ENCODE results near the gene FOXK1. TPM values are rescaled to one million over a fixed set of nuclear protein-coding genes. Genes with fewer than 3 reads are reported as not detected.

FOXK1 gene
- total RNA-seq, 2 donors from 2014 or later, result 36.9 to 43.4 TPM

DNA sequence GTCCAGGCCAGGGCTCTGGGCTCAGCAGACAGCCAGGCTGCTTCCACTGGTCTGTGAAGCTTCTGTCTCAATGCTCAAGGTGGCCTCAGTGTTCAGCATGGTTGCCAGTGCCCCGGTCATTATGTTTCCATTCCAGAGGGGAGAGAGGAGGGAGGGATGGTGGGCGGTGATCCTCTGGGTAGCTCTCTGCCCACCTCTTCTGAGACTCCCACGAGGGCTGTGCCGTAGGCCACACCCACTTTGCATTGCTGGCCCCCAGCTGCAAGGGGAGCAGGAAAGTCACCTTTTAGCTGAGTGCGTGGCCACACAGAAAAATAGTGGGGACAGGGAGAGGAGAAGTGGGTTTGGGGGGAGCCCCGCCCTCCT, 42.5 kb downstream of the FOXK1 start:
- Histone ChIP-seq H3K4me3 (ENCODE audit: low read length) (no peak overlapping the region), H3K27me3 (ENCODE audit: control insufficient read depth, insufficient read depth, low read length, poor library complexity, severe bottlenecking) (no peaks in the 10 kb centered on the region), H3K4me1 (ENCODE audit: control insufficient read depth, insufficient read depth, low read length) (peaks cover 7% of the 10 kb centered on the region), H3K27ac (ENCODE audit: low read depth, low read length) (peak overlapping the region; percentile 95), H3K36me3 (ENCODE audit: control insufficient read depth, insufficient read depth, low read length) (peaks cover 5% of the 10 kb centered on the region), H3K9ac (ENCODE audit: extremely low read depth, low read length, poor library complexity, severe bottlenecking) (peak overlapping the region; percentile 30), H3K9me3 (ENCODE audit: control insufficient read depth, low read length) (no peaks in the 10 kb centered on the region)
- no peak for DNase-seq
- peaks cover 26% of the 10 kb centered on the region for H3K36me3 Mint-ChIP-seq (ENCODE audit: low read depth)
- H3K4me3 Mint-ChIP-seq, result no peak overlapping the region
- WGBS, 2 experiments (ENCODE audit: insufficient coverage in 1 of 2, insufficient read length in 1 of 2), result 43 to 75% methylated on average over 2 to 6 of the region's 6 CpGs
- TF ChIP-seq, protein P1, sequence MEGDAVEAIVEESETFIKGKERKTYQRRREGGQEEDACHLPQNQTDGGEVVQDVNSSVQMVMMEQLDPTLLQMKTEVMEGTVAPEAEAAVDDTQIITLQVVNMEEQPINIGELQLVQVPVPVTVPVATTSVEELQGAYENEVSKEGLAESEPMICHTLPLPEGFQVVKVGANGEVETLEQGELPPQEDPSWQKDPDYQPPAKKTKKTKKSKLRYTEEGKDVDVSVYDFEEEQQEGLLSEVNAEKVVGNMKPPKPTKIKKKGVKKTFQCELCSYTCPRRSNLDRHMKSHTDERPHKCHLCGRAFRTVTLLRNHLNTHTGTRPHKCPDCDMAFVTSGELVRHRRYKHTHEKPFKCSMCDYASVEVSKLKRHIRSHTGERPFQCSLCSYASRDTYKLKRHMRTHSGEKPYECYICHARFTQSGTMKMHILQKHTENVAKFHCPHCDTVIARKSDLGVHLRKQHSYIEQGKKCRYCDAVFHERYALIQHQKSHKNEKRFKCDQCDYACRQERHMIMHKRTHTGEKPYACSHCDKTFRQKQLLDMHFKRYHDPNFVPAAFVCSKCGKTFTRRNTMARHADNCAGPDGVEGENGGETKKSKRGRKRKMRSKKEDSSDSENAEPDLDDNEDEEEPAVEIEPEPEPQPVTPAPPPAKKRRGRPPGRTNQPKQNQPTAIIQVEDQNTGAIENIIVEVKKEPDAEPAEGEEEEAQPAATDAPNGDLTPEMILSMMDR (conservative IDR thresholded peaks at IDR 0.05), result no peak
- no peaks in the 10 kb centered on the region for H3K27me3 Mint-ChIP-seq (ENCODE audit: insufficient read depth)
- H3K4me1 Mint-ChIP-seq, result peaks cover 8% of the 10 kb centered on the region
- H3K9me3 Mint-ChIP-seq, result no peaks in the 10 kb centered on the region
- H3K27ac Mint-ChIP-seq, result peak overlapping the region; percentile 70

DNA sequence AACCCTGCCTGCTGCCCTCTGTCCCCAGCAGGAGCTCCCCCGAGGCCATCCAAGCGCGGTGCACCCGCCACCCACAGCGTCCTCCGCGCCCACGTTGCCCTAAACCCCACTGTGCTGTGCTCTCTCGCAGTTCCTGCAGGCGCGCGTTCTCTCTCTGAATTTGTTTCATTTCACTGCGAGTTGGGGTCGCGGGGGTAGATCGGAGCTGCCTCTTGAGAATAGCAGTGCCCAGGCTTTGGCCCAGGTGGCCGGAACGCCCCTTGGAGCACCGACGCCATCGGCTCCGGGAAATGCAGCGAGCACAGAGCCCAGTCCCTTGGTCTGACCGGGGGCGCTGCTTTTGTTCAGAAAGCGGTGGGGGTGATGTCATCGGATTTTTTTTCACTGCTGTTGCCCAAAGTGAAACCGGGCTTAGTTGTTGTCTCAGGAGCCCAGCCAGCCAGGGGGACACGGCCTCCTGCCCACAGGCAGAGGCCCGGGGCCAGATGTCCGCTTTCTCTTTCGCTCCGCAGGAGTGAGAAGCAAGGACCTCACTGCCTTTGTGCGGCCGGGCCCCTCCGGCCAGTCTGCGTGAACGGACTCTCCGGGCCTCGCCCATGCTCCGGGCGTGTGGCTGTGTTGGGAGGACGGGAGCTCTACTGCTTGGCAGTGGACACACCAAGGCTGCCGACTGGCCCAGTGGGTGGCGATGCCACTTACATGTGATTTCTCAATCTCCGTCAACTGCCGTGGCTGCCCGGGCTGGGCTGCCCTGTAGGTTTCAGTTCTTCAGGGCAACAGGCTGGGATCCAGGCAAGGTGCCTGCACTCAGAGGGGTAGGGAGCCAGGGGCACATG, 43.1 kb downstream of the FOXK1 start:
- Mint-ChIP-seq H3K4me3 (no peak overlapping the region), H3K27me3 (ENCODE audit: insufficient read depth) (no peaks in the 10 kb centered on the region), H3K36me3 (ENCODE audit: low read depth) (peaks cover 26% of the 10 kb centered on the region), H3K4me1 (peaks cover 11% of the 10 kb centered on the region), H3K27ac (peak overlapping the region; percentile 70), H3K9me3 (no peaks in the 10 kb centered on the region)
- peak; percentile 62 for DNase-seq
- 43 to 64% methylated on average over 23 to 48 of the region's 48 CpGs for WGBS, 2 experiments (ENCODE audit: insufficient coverage in 1 of 2, insufficient read length in 1 of 2)
- Histone ChIP-seq H3K4me3 (ENCODE audit: low read length) (no peak overlapping the region), H3K4me1 (ENCODE audit: control insufficient read depth, insufficient read depth, low read length) (peaks cover 7% of the 10 kb centered on the region), H3K27me3 (ENCODE audit: control insufficient read depth, insufficient read depth, low read length, poor library complexity, severe bottlenecking) (no peaks in the 10 kb centered on the region), H3K36me3 (ENCODE audit: control insufficient read depth, insufficient read depth, low read length) (peaks cover 5% of the 10 kb centered on the region), H3K9ac (ENCODE audit: extremely low read depth, low read length, poor library complexity, severe bottlenecking) (peak overlapping the region; percentile 30), H3K27ac (ENCODE audit: low read depth, low read length) (peak overlapping the region; percentile 95), H3K9me3 (ENCODE audit: control insufficient read depth, low read length) (no peaks in the 10 kb centered on the region)
- TF ChIP-seq, protein P1 (conservative IDR thresholded peaks at IDR 0.05), result no peak

DNA sequence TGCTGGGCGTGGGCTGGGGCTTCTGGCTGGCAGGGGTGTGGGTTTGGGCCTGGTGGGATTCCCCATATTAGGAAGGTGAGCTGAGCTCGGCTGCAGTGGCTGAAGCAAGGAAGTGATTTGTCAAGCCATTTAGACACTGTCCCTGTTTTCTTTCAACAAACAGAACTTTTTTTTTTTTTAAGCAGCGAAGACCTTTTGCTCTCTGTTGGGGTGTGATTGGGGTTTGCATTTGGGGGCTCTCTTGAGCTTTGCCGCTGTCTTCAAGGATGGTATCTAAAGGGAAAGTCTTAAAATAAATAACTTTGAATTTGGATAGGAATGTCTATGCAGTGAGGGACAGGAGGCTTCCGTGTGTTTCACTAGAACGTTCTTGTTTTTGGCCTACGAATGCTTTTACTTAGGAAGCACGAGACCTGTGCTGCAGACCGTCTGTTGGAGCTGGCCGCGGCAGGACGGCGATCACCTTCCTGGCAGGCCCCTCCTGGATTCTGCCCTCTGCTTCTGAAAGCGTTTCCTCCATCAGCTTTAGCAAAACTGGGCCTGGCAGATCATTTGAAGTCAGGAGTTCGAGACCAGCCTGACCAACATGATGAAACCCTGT, 43.9 kb downstream of the FOXK1 start:
- Mint-ChIP-seq H3K27me3 (ENCODE audit: insufficient read depth) (no peaks in the 10 kb centered on the region), H3K36me3 (ENCODE audit: low read depth) (peaks cover 24% of the 10 kb centered on the region), H3K4me1 (peaks cover 12% of the 10 kb centered on the region), H3K9me3 (no peaks in the 10 kb centered on the region), H3K4me3 (no peak overlapping the region), H3K27ac (no peak overlapping the region)
- H3K4me1 ChIP-seq (ENCODE audit: control insufficient read depth, insufficient read depth, low read length), result peaks cover 7% of the 10 kb centered on the region
- no peaks in the 10 kb centered on the region for H3K27me3 ChIP-seq (ENCODE audit: control insufficient read depth, insufficient read depth, low read length, poor library complexity, severe bottlenecking)
- no peak overlapping the region for H3K9ac ChIP-seq (ENCODE audit: extremely low read depth, low read length, poor library complexity, severe bottlenecking)
- no peak overlapping the region for H3K4me3 ChIP-seq (ENCODE audit: low read length)
- 90 to 91% methylated on average over 13 to 15 of the region's 15 CpGs for WGBS, 2 experiments (ENCODE audit: insufficient coverage in 1 of 2, insufficient read length in 1 of 2)
- H3K9me3 ChIP-seq (ENCODE audit: control insufficient read depth, low read length), result no peaks in the 10 kb centered on the region
- peak overlapping the region; percentile 95 for H3K27ac ChIP-seq (ENCODE audit: low read depth, low read length)
- no peak for DNase-seq
- H3K36me3 ChIP-seq (ENCODE audit: control insufficient read depth, insufficient read depth, low read length), result peaks cover 5% of the 10 kb centered on the region
- TF ChIP-seq, protein P1 (conservative IDR thresholded peaks at IDR 0.05), result no peak

Data from endodermal cell (in vitro differentiated cells).